AG04450 (cell line): ENCODE data around the gene SPATS1. TPM values are rescaled to one million over a fixed set of nuclear protein-coding genes. Genes with fewer than 3 reads are reported as not detected.
"Not testable (repeated sequence)": the region's sequence is repeated elsewhere in the genome, so short reads cannot be mapped to it uniquely, and the experiment has no call there.

ENCODE experiments used
- CTCF ChIA-PET: fragments of 300-600, 350-600 bp; formaldehyde crosslinking; extraction: SDS; loops from one replicate; lab custom pipeline; 2022; ENCODE audit warnings: antibody characterized with exemption, inconsistent platforms; lab: Charles Lee
- POLR2A ChIA-PET: fragments of 350-600 bp; formaldehyde crosslinking; extraction: SDS; loops from one replicate; lab custom pipeline; 2021; ENCODE audit warnings: antibody characterized with exemption, inconsistent platforms; lab: Yijun Ruan, JAX
- DNase-seq: peaks from one replicate; pipeline ENCODE4 v3.0.0-alpha.2; 2011; ENCODE audit warnings: low read depth, low spot score
- H3K27ac ChIP-seq: one replicate; pipeline ENCODE4 v1.5.1; 2012; ENCODE audit warnings: low read depth, low read length, control low read depth
- H3K27me3 ChIP-seq: one replicate; pipeline ENCODE4 v1.6.0; 2012; ENCODE audit warnings: low read length; ENCODE audit not compliant: control insufficient read depth, insufficient read depth
- H3K4me3 ChIP-seq: 2 replicates; pipeline ENCODE4 v1.5.1; 2011; ENCODE audit warnings: mild to moderate bottlenecking, low read depth, low read length, control low read depth
- H3K9me3 ChIP-seq: 2 replicates; pipeline ENCODE4 v1.5.1; 2012; ENCODE audit warnings: low read length; ENCODE audit not compliant: control insufficient read depth, insufficient read depth
- polyA plus RNA-seq: library from polyadenylated mRNA; depleted of rRNA; stranded (reverse); fragments of >200 nt; gene quantifications from 2 replicates; pipeline ENCODE4 v1.2.3, GENCODE V29; 2011
- TF ChIP-seq, protein P1 (sequence below): IDR thresholded peaks from 2 replicates; pipeline ENCODE4 v1.5.1; 2011; ENCODE audit warnings: low read depth, low read length, control low read depth, inconsistent platforms

SPATS1 gene
- polyA plus RNA-seq, 1 experiment = not detected

DNA sequence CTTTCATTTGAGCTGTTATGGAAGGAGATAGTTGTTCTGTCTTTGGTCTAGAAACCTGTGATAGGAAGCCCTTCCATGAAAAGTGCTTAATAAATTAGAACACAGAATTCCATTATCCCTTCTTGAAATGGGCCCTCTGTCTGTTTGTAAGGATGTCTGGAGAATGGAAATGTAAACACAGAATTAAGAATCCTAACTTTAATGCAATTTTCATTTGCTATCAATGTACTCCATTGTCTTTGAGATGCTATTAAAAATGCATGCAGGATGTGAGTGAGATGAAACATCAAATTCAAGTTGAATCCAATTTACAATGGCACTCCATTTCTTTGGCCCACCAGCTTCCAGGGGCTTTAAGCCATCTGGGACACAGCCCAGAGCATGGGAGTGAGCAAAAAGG is 15.4 kb upstream of the SPATS1 start:
- CTCF ChIA-PET = interaction anchor here (1.2 to 1.6 kb wide), 2 partner anchors 14 to 22 kb away, joined by 3 to 4 read pairs; partner anchors contain the start of gene AARS2
- Histone ChIP-seq H3K9me3 (no peaks in the 10 kb centered on the region), H3K27ac (no peak overlapping the region), H3K27me3 (peaks cover 32% of the 10 kb centered on the region), H3K4me3 (no peak overlapping the region)
- DNase-seq = no peak
- TF ChIP-seq, protein P1, sequence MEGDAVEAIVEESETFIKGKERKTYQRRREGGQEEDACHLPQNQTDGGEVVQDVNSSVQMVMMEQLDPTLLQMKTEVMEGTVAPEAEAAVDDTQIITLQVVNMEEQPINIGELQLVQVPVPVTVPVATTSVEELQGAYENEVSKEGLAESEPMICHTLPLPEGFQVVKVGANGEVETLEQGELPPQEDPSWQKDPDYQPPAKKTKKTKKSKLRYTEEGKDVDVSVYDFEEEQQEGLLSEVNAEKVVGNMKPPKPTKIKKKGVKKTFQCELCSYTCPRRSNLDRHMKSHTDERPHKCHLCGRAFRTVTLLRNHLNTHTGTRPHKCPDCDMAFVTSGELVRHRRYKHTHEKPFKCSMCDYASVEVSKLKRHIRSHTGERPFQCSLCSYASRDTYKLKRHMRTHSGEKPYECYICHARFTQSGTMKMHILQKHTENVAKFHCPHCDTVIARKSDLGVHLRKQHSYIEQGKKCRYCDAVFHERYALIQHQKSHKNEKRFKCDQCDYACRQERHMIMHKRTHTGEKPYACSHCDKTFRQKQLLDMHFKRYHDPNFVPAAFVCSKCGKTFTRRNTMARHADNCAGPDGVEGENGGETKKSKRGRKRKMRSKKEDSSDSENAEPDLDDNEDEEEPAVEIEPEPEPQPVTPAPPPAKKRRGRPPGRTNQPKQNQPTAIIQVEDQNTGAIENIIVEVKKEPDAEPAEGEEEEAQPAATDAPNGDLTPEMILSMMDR = no peak
- POLR2A ChIA-PET = no interaction called here

- CTCF ChIA-PET = interaction anchor here (1.6 kb wide), 1 partner anchor 15 kb away, joined by 4 read pairs; the partner anchor contains the start of gene AARS2
Observed at GRCh38 chr6:44327760-44328159, 14.7 kb upstream of the SPATS1 start.

DNA sequence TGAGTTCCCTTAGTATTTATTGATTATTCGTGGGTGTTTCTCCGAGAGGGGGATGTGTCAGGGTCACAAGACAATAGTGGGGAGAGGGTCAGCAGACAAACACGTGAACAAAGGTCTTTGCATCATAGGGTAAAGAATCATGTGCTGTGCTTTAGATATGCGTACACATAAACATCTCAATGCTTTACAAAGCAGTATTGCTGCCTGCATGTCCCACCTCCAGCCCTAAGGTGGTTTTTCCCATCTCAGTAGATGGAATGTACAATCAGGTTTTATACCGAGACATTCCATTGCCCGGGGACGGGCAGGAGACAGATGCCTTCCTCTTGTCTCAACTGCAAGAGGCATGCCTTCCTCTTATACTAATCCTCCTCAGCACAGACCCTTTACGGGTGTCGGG is 14.2 kb upstream of the SPATS1 start:
- H3K9me3 ChIP-seq, POLR2A ChIA-PET, H3K4me3 ChIP-seq, CTCF ChIA-PET, H3K27ac ChIP-seq, DNase-seq: not testable (repeated sequence)
- H3K27me3 ChIP-seq = peaks cover 34% of the 10 kb centered on the region

More at GRCh38 chr6:44327760-44328159, 14.7 kb upstream of the SPATS1 start:
- DNase-seq = no peak
- H3K4me3 ChIP-seq = no peak overlapping the region
- H3K27ac ChIP-seq = no peak overlapping the region
- H3K27me3 ChIP-seq = peaks cover 32% of the 10 kb centered on the region
- TF ChIP-seq, protein P1 = no peak
- POLR2A ChIA-PET = no interaction called here
- no peaks in the 10 kb centered on the region for H3K9me3 ChIP-seq

DNA sequence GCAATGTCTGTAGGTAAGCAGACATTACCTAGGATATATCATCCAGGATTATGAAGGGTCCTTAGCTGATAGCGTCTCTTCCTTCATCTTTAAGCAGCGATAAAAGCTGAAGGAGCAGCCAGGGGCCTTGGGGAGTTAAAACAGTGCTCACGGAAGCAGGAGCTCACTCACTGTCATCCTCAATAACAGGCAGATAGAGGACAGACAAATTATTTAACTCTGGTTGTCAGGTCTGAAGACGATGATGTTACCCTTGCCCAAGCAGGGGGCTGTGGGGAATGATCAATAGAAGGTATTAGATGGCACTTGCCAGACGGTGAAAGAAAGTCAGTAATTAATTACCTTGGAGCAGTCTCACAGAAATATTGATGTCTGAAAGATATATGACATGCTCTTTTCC is 12.6 kb upstream of the SPATS1 start:
- DNase-seq = no peak
- ChIA-PET POLR2A (no interaction called here), CTCF (interaction anchor here (1.1 kb wide), 1 partner anchor 17 kb away, joined by 6 read pairs; the partner anchor contains the start of gene AARS2)
- TF ChIP-seq, protein P1 = no peak
- no peak overlapping the region for H3K4me3 ChIP-seq
- H3K9me3 ChIP-seq = no peaks in the 10 kb centered on the region
- H3K27ac ChIP-seq = no peak overlapping the region
- H3K27me3 ChIP-seq = peaks cover 39% of the 10 kb centered on the region

- ChIA-PET POLR2A (no interaction called here), CTCF (interaction anchor here (1.3 kb wide), 1 partner anchor 64 kb away, joined by 4 read pairs; no protein-coding TSS in a partner anchor)
- Histone ChIP-seq H3K4me3 (no peak overlapping the region), H3K27ac (no peak overlapping the region), H3K9me3 (no peaks in the 10 kb centered on the region), H3K27me3 (peaks cover 41% of the 10 kb centered on the region)
- no peak for DNase-seq
- TF ChIP-seq, protein P1 = no peak
Observed at GRCh38 chr6:44332585-44332984, 9.9 kb upstream of the SPATS1 start.
